Measurements from ENCODE around the gene BSPRY.
A peak's percentile ranks its signal among the peaks of the same experiment; 100 is the strongest.

BSPRY gene

DNA sequence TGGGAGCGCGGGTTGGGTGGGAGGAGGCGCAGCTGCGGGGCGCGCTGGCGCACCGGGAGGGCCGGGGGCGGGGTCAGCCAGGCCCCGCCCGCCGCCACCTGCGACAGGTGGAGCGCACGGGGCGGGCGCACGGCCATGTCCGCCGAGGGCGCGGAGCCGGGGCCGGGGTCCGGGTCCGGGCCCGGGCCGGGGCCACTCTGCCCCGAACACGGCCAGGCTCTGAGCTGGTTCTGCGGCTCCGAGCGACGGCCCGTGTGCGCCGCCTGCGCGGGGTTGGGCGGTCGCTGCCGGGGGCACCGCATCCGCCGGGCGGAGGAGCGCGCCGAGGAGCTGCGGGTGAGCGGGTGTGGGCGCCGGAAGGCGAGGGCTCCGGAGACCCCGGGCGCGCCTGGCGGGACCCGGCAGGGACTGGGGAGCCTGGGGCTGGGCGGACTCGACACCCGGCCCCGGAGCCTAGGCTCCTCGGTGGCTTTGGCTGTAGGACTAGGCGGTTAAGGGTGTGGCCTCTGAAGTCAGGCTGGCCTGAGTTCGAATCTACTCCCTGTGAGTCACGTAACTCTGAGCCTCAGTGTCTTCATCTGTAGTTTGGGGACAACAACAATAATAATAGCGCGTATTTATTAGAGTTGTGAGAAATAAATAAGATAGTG, at the start of gene BSPRY:
Gene BSPRY (plus strand): TSS at position 97 of the 650 bp plus-strand sequence. CDS start 39 bp downstream, at position 136.
- TF ChIP-seq, protein P1, sequence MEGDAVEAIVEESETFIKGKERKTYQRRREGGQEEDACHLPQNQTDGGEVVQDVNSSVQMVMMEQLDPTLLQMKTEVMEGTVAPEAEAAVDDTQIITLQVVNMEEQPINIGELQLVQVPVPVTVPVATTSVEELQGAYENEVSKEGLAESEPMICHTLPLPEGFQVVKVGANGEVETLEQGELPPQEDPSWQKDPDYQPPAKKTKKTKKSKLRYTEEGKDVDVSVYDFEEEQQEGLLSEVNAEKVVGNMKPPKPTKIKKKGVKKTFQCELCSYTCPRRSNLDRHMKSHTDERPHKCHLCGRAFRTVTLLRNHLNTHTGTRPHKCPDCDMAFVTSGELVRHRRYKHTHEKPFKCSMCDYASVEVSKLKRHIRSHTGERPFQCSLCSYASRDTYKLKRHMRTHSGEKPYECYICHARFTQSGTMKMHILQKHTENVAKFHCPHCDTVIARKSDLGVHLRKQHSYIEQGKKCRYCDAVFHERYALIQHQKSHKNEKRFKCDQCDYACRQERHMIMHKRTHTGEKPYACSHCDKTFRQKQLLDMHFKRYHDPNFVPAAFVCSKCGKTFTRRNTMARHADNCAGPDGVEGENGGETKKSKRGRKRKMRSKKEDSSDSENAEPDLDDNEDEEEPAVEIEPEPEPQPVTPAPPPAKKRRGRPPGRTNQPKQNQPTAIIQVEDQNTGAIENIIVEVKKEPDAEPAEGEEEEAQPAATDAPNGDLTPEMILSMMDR (IDR thresholded peaks at IDR 0.05) = no peak

DNA sequence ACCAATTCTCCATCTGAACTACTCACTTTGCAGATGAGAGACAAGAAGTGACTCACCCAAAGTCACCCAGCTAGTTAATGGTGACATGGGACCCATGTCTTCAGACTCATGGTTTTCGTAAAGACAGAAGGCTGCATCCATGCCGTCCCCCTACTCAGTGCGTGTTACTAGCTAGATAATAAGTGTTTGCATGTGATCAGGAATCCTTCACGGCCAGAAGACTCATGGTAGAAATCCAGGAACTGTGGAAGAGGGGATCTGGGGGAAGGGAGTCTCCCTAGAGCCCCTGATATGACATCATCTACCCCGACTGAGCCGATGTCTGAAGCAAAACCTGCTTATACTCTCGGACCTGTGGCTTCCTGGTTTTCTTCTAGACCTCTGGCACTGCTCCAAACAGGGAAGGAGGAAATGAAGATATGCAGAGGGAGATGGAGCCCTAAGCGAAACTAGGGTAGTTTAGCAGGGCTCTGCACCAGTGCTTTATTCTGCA, 49.5 kb upstream of the BSPRY start:
- TF ChIP-seq, protein P1 (IDR thresholded peaks at IDR 0.05) = no peak

DNA sequence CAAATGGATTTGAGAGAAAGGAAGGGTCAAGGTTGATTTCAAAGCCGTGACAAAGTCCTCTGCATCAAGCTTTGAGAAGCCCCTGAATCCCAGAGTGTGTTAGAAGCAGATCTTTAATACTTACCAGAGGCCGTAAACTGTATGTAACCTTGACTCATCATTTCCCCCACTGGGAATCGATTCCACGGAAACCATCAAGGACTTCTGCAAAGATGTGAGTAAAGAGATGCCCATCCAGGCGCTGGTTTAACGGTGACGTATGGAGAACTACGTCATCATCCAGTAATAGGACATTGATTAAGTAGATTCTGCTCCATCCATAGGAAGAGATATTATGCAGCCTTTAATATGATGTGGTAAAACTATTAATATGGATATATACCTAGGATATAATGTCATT, 47.8 kb upstream of the BSPRY start:
- TF ChIP-seq, protein P1 (IDR thresholded peaks at IDR 0.05) = no peak

DNA sequence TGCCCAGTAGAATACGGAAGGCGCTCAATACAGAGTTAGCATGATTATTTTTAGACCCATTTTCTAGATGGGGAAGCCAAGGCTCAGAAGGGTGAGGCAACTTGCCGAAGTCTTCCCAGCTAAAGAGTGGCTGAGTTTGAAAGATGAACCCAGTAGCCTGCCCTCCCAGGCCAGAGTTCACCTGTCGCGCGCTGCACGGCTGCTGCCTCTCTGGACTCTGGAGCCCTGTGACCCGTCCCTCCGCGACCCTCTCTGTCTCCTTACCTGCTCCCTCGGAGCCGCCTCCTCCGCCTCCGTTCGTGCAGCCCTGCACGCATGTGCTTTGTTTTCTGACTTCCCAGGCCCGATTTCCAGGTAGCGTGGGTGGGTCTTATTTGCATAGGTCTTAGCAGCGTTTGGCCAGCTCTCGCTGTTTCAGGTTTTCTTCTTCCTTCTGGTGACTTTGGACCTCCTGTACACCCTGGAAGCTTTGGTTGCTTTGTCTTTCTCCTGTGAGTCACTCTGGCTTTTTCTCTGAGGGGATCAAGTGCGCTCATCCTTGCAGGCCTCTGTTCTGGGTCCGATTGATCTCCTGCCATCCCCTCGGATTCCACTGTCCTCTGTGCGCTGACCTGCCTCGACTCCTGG, 46.4 kb upstream of the BSPRY start, which contains the start of gene RNF183:
Gene RNF183 (minus strand): TSS at position 585 of the 627 bp plus-strand sequence. CDS start 5,192 bp downstream, outside the sequence.
- TF ChIP-seq, protein P1 (IDR thresholded peaks at IDR 0.05) = no peak

DNA sequence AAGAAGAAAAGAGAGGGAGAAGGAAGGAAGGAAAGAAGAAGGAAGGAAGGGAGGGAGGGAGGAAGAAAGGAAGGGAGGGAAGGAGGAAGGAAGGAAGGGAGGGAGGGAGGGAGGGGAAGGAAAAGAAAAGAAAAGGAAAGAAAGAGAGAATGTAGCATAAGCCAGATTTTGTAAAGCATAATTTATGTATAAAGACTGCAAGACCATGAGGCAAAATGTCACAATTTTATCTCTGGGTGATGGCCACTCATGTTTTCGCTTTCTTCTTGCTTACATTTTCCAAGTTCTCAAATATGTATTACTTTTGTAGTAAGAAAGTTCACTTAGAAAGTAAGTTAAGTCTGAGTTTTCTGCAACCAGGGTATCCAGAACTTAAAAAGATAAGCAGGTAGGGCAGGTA, 42.8 kb upstream of the BSPRY start:
- TF ChIP-seq, protein P1 (IDR thresholded peaks at IDR 0.05) = no peak

DNA sequence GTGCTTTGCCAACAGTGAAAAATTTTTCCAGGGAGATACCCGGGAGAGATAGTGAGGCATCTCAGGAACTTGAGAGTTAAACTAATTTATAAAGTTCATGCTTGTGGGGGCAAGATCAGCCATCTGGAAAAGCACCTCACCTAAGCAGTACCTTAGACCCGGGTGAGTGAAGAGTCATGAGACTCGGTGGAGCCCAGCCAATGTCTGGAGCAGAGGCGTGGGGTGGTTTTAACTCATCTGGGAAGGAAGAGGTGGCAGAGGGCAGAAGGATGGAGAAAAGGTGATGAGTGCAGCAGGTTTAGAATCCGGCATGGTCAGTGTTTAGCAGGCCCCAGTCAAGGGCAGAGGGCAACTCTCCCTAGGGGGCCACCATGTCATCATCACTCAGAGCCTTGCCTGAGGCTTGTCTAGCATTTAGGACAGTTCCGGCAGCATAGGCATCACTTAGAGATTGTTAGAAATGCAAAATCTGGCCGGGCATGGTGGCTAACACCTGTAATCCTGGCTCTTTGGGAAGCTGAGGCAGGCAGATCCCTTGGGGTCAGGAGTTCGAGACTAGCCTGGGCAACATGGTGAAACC, 41.9 kb upstream of the BSPRY start:
- TF ChIP-seq, protein P1 (IDR thresholded peaks at IDR 0.05) = no peak

DNA sequence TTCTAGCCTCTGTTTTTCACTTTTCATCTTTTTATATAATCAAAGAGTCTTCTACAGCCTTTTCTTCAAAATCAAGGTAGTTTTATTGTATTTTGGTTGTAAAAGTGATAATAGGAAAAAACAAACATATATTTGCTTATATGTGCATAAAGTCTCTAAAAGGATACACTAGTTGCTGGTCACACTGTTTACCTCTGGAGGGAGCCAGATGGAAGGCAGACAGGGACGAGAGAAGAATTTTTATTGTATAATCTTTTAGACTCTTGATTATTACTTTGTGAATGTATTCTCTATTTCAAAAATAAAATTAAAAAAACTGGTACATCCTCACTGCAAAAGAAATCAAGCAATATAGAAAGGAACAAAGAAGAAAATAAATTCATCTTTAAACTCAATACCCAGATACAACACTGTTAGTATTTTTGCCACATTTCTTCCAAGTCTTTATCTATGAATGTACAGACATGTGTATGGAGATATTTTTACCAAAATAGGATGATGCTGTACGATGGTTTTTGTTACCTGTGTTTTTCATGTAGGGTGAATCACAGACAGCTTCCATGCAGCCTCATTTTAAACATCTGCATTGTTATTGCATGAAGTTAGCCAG, 40.0 kb upstream of the BSPRY start:
- TF ChIP-seq, protein P1 (IDR thresholded peaks at IDR 0.05) = peak; percentile 88
